Keratinocyte (primary cell): ENCODE measurements around the gene DNAJC11.

Experiments used
- EZH2 ChIP-seq: IDR thresholded peaks from one replicate; pipeline ENCODE4 v1.6.1; 2012; ENCODE audit warnings: inconsistent platforms, mild to moderate bottlenecking, low read length, moderate library complexity
- TF ChIP-seq, protein P1 (sequence below), 3 experiments: IDR thresholded peaks in 1 of 3; conservative IDR thresholded peaks in 1 of 3; optimal IDR thresholded peaks in 1 of 3; 2 replicates in 2 of 3; 3 replicates in 1 of 3; pipeline versions ENCODE3 to v1.5.1; 2011; ENCODE audit warnings: low read length in 3 of 3, mild to moderate bottlenecking in 3 of 3, moderate library complexity in 2 of 3, control low read depth in 1 of 3, inconsistent platforms in 1 of 3; ENCODE audit not compliant: insufficient read depth in 2 of 3; ENCODE audit errors: extremely low read depth in 1 of 3

- TF ChIP-seq, protein P1, sequence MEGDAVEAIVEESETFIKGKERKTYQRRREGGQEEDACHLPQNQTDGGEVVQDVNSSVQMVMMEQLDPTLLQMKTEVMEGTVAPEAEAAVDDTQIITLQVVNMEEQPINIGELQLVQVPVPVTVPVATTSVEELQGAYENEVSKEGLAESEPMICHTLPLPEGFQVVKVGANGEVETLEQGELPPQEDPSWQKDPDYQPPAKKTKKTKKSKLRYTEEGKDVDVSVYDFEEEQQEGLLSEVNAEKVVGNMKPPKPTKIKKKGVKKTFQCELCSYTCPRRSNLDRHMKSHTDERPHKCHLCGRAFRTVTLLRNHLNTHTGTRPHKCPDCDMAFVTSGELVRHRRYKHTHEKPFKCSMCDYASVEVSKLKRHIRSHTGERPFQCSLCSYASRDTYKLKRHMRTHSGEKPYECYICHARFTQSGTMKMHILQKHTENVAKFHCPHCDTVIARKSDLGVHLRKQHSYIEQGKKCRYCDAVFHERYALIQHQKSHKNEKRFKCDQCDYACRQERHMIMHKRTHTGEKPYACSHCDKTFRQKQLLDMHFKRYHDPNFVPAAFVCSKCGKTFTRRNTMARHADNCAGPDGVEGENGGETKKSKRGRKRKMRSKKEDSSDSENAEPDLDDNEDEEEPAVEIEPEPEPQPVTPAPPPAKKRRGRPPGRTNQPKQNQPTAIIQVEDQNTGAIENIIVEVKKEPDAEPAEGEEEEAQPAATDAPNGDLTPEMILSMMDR (optimal IDR thresholded peaks at IDR 0.05 in 1 of 3, IDR thresholded peaks at IDR 0.05 in 1 of 3, conservative IDR thresholded peaks at IDR 0.05 in 1 of 3; ENCODE audit: extremely low read depth in 1 of 3, insufficient read depth in 2 of 3, low read length in 3 of 3), result no peak
- no peak for TF ChIP-seq EZH2
These were observed 18.2 kb downstream of the DNAJC11 start for GRCh38 chr1:6683434-6683833.
